Stimulated activated CD8-positive, alpha-beta memory T cell treated with anti-CD3 and anti-CD28 coated beads, Interleukin-12 subunit alpha, Interleukin-12 subunit beta, amount 100 ng/mL, for 24 hours (primary cell): Measurements from ENCODE around the gene OTUD4.
"Not testable (repeated sequence)": the region's sequence is repeated elsewhere in the genome, so short reads cannot be mapped to it uniquely, and the experiment has no call there.

Experiments used
- DNase-seq: peaks from one replicate; pipeline ENCODE4 v3.0.0-alpha.2; 2020; ENCODE audit errors: extremely low read depth

OTUD4 gene

GRCh38 chr4:145180298-145181090 is at the start of gene OTUD4:
Gene OTUD4, minus strand, starts transcription at chr4:145180589. Its CDS starts 616 bp downstream, at chr4:145179973.
- DNase-seq, result peak; percentile 85

GRCh38 chr4:145223228-145223627 is 42.8 kb upstream of the OTUD4 start:
- DNase-seq, result not testable (repeated sequence)

- DNase-seq, result not testable (repeated sequence)
Observed at GRCh38 chr4:145221529-145221928, 41.1 kb upstream of the OTUD4 start.

- DNase-seq, result no peak
Observed at GRCh38 chr4:145219090-145219489, 38.7 kb upstream of the OTUD4 start.

GRCh38 chr4:145218251-145218650 is 37.9 kb upstream of the OTUD4 start:
- DNase-seq, result no peak

- DNase-seq, result no peak
Observed at GRCh38 chr4:145217349-145217748, 37.0 kb upstream of the OTUD4 start.

- DNase-seq, result no peak
Observed at GRCh38 chr4:145216535-145216934, 36.1 kb upstream of the OTUD4 start.

GRCh38 chr4:145213245-145213644 is 32.9 kb upstream of the OTUD4 start:
- no peak for DNase-seq

GRCh38 chr4:145207934-145208333 is 27.5 kb upstream of the OTUD4 start:
- no peak for DNase-seq

- no peak for DNase-seq
Observed at GRCh38 chr4:145203410-145203809, 23.0 kb upstream of the OTUD4 start.

GRCh38 chr4:145200366-145200765 is 20.0 kb upstream of the OTUD4 start:
- DNase-seq, result no peak

GRCh38 chr4:145199051-145199716 is 18.8 kb upstream of the OTUD4 start:
- DNase-seq, result no peak

GRCh38 chr4:145196747-145197146 is 16.4 kb upstream of the OTUD4 start:
- DNase-seq, result no peak

GRCh38 chr4:145195167-145195952 is 15.0 kb upstream of the OTUD4 start:
- DNase-seq, result no peak

GRCh38 chr4:145189981-145190380 is 9.6 kb upstream of the OTUD4 start:
- no peak for DNase-seq

- no peak for DNase-seq
Observed at GRCh38 chr4:145186729-145187128, 6.3 kb upstream of the OTUD4 start.

- DNase-seq, result no peak
Observed at GRCh38 chr4:145183581-145183980, 3.2 kb upstream of the OTUD4 start.

GRCh38 chr4:145183023-145183422 is 2.6 kb upstream of the OTUD4 start:
- no peak for DNase-seq

- DNase-seq, result no peak
Observed at GRCh38 chr4:145182222-145182621, 1.8 kb upstream of the OTUD4 start.

GRCh38 chr4:145181091-145181501 is 707 bp upstream of the OTUD4 start:
- no peak for DNase-seq

GRCh38 chr4:145179861-145180297 is 510 bp downstream of the OTUD4 start:
- DNase-seq, result not testable (repeated sequence)

- peak; percentile 57 for DNase-seq
Observed at GRCh38 chr4:145179281-145179860, 1.0 kb downstream of the OTUD4 start.
